ENCODE measurements around the gene SRCIN1.

DNA sequence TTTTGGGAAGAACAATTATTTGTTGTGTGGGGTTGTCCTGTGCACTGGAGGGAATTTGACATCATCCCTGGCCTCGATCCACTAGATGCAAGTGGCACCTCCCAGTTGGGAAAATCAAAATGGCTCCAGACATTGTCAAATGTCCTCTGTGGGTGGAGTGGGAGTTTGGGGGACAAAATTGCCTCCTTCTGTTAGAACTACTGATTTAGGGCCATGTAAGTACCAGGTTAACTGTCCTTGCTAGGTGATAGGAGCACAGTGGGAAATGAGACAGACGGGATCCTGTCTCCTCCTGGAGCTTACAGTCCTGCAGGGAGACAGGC lies 120.6 kb downstream of the SRCIN1 start:
- TF ChIP-seq GATA2 (IDR thresholded peaks at IDR 0.05; ENCODE audit: low read depth, low read length) (no peak), GATA3 (IDR thresholded peaks at IDR 0.05; ENCODE audit: low read depth, low read length) (no peak)

All from SH-SY5Y (cell line).